Tibial artery (tissue), 4 donors: ENCODE results near the gene VEGFD.

Source experiments
- DNase-seq, 2 donors: peaks; one replicate each; pipeline ENCODE4 v3.0.0-alpha.2; 2019
- H3K27ac ChIP-seq, 2 donors: fragments of 200-600 bp; sonication (generic) in 1 of 2; 1 replicate in 1 of 2; 2 replicates in 1 of 2; pipeline ENCODE4 v1.5.1; 2018 to 2019; ENCODE audit warnings: mild to moderate bottlenecking in 1 of 2
- H3K27me3 ChIP-seq, 2 donors: fragments of 200-600 bp; sonication (generic) in 1 of 2; one replicate each; pipeline versions ENCODE4 v1.5.1 to v1.6.0; 2016 to 2019
- H3K36me3 ChIP-seq, 3 donors: fragments of 200-600 bp; sonication (generic) in 2 of 3; one replicate each; pipeline ENCODE4 v1.5.1; 2016 to 2019; ENCODE audit warnings: mild to moderate bottlenecking in 2 of 3
- H3K4me1 ChIP-seq, 4 donors: fragments of 200-600 bp; sonication (generic) in 2 of 4; 1 replicate in 3 of 4; 2 replicates in 1 of 4; pipeline ENCODE4 v1.5.1; 2016 to 2019
- H3K4me3 ChIP-seq, 2 donors: fragments of 200-600 bp; sonication (generic) in 1 of 2; 1 replicate in 1 of 2; 2 replicates in 1 of 2; pipeline ENCODE4 v1.5.1; 2018 to 2019; ENCODE audit warnings: mild to moderate bottlenecking in 2 of 2
- H3K9me3 ChIP-seq, 3 donors: fragments of 200-600 bp; sonication (generic) in 1 of 3; one replicate each; pipeline ENCODE4 v1.5.1; 2016 to 2019
- intact Hi-C: fragments of 100-400 bp; cut with DNase I; formaldehyde crosslinking; loops from one replicate; pipeline ENCODE4 v1.15.0; 2023; ENCODE audit warnings: low total_unique reads
- TF ChIP-seq, protein P1 (sequence below), 2 experiments: fragments of 200-600 bp in 1 of 2; fragments of 450-650 bp in 1 of 2; IDR thresholded peaks; one replicate each; pipeline ENCODE4 v1.5.1; 2017 to 2019; ENCODE audit warnings: antibody characterized with exemption in 2 of 2, mild to moderate bottlenecking in 1 of 2, moderate library complexity in 1 of 2

Gene VEGFD

DNA sequence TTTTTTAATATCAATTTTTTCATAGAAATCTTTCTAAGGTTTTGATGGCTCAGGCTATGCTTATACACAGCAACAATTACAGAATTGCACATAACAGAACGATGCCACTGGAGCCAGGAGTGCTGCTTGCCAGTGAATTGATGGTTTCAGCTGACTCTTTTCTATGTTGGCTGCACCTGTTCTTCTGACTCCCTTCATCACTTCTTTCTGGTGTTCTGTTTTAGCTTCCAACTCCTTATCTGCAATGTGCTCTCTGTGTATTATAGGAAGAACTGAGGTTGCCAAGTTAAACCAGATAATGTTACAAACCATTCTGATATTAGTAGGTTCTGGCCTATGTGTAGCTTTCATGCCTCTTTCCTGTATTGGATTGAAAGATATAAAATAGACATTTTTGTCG is 11.6 kb upstream of the VEGFD start:
- DNase-seq: no peak

DNA sequence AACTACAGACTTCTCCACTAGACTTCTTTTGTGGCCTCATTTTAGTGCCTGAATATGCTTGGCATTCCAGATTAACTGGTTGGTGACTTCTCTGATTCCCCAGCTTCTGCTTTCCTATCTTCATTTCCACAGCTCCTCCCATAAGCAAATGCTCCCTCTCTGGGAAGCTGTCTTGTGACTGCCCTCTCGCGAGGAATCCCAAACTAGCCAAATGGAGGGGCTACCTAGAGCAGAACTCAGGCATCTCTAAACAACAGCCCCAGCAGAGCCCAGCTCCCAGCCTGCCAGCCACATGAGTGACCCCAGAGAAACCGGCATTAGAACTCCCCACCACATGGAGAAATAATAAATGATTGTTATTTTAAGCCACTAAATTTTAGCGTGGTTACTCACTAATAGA is 7.6 kb upstream of the VEGFD start:
- H3K27me3 ChIP-seq: no peaks in the 10 kb centered on the region
- H3K4me1 ChIP-seq: no peaks in the 10 kb centered on the region
- TF ChIP-seq, protein P1, sequence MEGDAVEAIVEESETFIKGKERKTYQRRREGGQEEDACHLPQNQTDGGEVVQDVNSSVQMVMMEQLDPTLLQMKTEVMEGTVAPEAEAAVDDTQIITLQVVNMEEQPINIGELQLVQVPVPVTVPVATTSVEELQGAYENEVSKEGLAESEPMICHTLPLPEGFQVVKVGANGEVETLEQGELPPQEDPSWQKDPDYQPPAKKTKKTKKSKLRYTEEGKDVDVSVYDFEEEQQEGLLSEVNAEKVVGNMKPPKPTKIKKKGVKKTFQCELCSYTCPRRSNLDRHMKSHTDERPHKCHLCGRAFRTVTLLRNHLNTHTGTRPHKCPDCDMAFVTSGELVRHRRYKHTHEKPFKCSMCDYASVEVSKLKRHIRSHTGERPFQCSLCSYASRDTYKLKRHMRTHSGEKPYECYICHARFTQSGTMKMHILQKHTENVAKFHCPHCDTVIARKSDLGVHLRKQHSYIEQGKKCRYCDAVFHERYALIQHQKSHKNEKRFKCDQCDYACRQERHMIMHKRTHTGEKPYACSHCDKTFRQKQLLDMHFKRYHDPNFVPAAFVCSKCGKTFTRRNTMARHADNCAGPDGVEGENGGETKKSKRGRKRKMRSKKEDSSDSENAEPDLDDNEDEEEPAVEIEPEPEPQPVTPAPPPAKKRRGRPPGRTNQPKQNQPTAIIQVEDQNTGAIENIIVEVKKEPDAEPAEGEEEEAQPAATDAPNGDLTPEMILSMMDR (IDR thresholded peaks at IDR 0.05): no peak
- no peak overlapping the region for H3K27ac ChIP-seq
- intact Hi-C loops: no loop called here
- no peaks in the 10 kb centered on the region for H3K9me3 ChIP-seq
- peaks cover 0 to 11% (median 4%) of the 10 kb centered on the region in 3 donors for H3K36me3 ChIP-seq
- H3K4me3 ChIP-seq: no peak overlapping the region
- DNase-seq: no peak

More for the DNA sequence above, 11.6 kb upstream of the VEGFD start:
- H3K27ac ChIP-seq: no peak overlapping the region
- H3K27me3 ChIP-seq: no peaks in the 10 kb centered on the region
- no peak overlapping the region for H3K4me3 ChIP-seq
- no peaks in the 10 kb centered on the region for H3K4me1 ChIP-seq
- intact Hi-C loops: no loop called here
- TF ChIP-seq, protein P1 (IDR thresholded peaks at IDR 0.05): no peak
- no peaks in the 10 kb centered on the region for H3K9me3 ChIP-seq
- peaks cover 0 to 11% (median 0%) of the 10 kb centered on the region in 3 donors for H3K36me3 ChIP-seq

DNA sequence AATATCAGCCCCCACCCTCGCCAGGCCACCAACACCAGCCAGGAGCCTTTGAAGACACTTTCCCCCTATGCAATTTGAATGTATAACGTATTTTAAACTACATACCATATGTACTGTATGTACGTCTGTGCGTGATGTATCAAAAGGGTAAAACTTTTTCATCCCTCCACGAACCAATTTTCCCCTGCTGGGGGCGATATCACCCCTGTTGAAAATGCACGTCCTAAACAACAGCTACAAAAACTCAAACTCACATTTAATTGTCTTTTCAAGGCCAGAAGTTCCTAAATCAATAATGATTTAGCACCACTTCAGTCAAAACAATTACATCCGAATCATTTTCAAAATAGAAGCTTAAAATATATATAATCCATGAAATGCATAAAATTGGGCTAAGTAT is 1.4 kb downstream of the VEGFD start:
- Histone ChIP-seq H3K36me3 (no peaks in the 10 kb centered on the region), H3K27me3 (no peaks in the 10 kb centered on the region), H3K4me1 (no peaks in the 10 kb centered on the region), H3K9me3 (no peaks in the 10 kb centered on the region), H3K27ac (no peak overlapping the region), H3K4me3 (no peak overlapping the region)
- intact Hi-C loops: no loop called here
- TF ChIP-seq, protein P1 (IDR thresholded peaks at IDR 0.05): no peak
- no peak for DNase-seq

DNA sequence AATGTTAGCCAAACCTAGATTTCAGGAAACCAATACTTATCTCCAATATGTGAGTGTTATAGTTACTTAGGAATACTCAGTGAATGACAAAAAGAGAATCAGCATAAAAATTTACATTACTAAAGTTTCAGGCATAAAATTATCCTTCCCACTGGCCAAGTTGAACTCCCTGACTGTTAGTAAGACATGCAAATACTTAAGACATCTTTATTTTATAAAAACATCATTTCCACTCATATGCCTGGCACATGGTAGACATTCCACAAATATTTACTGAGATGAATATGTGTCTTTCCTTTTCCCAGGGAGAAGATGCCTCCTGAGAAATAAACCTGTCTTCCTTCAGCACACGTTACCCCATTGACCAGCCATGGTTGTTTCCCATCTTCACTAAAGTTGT is 7.3 kb downstream of the VEGFD start:
- no peaks in the 10 kb centered on the region for H3K36me3 ChIP-seq
- H3K4me1 ChIP-seq: no peaks in the 10 kb centered on the region
- no peak overlapping the region for H3K27ac ChIP-seq
- DNase-seq: no peak
- TF ChIP-seq, protein P1 (IDR thresholded peaks at IDR 0.05): no peak
- H3K27me3 ChIP-seq: no peaks in the 10 kb centered on the region
- H3K9me3 ChIP-seq: no peaks in the 10 kb centered on the region
- H3K4me3 ChIP-seq: no peak overlapping the region
- intact Hi-C loops: no loop called here

DNA sequence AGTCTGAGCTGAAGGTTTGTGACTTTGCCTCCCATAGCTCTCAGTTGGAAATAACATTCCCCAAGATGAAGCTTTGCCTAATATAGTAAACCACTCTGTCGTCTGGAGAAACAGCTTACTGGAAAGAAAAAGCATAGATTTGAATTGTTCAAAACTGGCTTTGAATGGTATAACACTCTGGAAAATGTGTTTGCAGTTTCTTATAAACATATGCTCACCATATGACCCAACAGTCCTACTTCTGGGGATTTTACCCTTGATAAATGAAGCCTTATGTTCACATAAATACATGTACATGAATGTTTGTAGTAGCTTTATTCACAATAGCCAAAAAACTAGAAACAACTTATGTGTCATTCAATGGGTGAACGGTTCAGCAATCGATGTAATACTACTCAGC is 10.2 kb downstream of the VEGFD start:
- TF ChIP-seq, protein P1 (IDR thresholded peaks at IDR 0.05): no peak
- no peak for DNase-seq
- H3K9me3 ChIP-seq: no peaks in the 10 kb centered on the region

More for the DNA sequence above, 10.2 kb downstream of the VEGFD start:
- no peaks in the 10 kb centered on the region for H3K36me3 ChIP-seq
- H3K27ac ChIP-seq: no peak overlapping the region
- no peak overlapping the region for H3K4me3 ChIP-seq
- no peaks in the 10 kb centered on the region for H3K4me1 ChIP-seq
- intact Hi-C loops: no loop called here
- no peaks in the 10 kb centered on the region for H3K27me3 ChIP-seq
